Measurements from ENCODE around the gene GULP1.

Gene GULP1

DNA sequence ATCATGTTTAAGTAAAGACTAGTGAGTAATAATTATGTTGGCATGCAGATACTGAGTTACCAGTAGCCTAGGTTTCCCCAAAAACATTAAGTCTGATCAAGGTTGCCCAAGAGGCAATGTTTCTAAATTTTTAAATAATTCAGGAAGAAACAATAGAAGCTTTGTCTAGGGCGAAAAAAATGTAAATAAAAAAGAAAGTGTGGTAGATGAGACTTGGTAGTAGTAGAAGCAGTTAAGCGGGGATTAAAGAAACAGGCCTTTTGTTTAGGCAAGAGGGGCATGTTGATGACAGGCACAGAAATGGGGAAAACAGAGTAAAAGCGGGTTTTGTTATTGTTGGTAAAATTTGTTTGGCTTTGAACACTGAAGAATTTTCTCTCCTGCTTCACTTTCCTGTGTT, 97.2 kb downstream of the GULP1 start (continued):
- no peak for TF ChIP-seq EGR2 (tag by site-specific recombination; IDR thresholded peaks at IDR 0.05; ENCODE audit: low read depth)
- TF ChIP-seq ZNF10 (tag by site-specific recombination; IDR thresholded peaks at IDR 0.05), result no peak
- no peak for TF ChIP-seq GLI2 (tag by site-specific recombination; IDR thresholded peaks at IDR 0.05; ENCODE audit: borderline replicate concordance, low read depth)
- no peak for TF ChIP-seq WT1 (tag by site-specific recombination; IDR thresholded peaks at IDR 0.05)
- TF ChIP-seq ZNF133 (tag by site-specific recombination; IDR thresholded peaks at IDR 0.05), result no peak

DNA sequence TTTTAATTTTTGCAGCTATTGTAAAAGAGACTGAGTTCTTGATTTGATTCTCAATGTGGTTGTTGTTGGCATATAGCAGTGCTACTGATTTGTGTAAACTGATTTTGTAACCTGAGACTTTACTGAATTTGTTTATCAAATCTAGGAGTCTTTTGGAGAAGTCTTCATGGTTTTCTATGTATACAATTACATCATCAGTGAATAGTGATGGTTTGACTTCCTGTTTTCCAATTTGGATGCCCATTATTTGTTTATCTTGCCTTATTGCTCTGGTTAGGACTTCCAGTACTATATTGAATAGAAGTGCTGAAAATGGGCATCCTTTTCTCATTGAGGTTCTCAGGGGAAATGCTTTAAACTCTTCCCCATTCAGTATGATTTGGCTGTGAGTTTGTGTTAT, 99.7 kb downstream of the GULP1 start:
- no peak overlapping the region for H3K27ac ChIP-seq (ENCODE audit: extremely low read depth, low read depth, low read length)
- ChIA-PET CTCF (no interaction called here), POLR2A (no interaction called here)
- no peaks in the 10 kb centered on the region for H3K9me3 ChIP-seq (ENCODE audit: control insufficient read depth, insufficient read depth, low read depth, low read length)
- no peak overlapping the region for H3K4me3 ChIP-seq (ENCODE audit: low read depth, low read length)
- TF ChIP-seq ZNF169 (tag by site-specific recombination; IDR thresholded peaks at IDR 0.05), result no peak
- no peak for TF ChIP-seq GLI4 (tag by site-specific recombination; IDR thresholded peaks at IDR 0.05)
- TF ChIP-seq ZBTB7A (tag by site-specific recombination; IDR thresholded peaks at IDR 0.05; ENCODE audit: low read depth), result no peak
- TF ChIP-seq, protein P1, sequence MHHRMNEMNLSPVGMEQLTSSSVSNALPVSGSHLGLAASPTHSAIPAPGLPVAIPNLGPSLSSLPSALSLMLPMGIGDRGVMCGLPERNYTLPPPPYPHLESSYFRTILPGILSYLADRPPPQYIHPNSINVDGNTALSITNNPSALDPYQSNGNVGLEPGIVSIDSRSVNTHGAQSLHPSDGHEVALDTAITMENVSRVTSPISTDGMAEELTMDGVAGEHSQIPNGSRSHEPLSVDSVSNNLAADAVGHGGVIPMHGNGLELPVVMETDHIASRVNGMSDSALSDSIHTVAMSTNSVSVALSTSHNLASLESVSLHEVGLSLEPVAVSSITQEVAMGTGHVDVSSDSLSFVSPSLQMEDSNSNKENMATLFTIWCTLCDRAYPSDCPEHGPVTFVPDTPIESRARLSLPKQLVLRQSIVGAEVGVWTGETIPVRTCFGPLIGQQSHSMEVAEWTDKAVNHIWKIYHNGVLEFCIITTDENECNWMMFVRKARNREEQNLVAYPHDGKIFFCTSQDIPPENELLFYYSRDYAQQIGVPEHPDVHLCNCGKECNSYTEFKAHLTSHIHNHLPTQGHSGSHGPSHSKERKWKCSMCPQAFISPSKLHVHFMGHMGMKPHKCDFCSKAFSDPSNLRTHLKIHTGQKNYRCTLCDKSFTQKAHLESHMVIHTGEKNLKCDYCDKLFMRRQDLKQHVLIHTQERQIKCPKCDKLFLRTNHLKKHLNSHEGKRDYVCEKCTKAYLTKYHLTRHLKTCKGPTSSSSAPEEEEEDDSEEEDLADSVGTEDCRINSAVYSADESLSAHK (tag by site-specific recombination; IDR thresholded peaks at IDR 0.05), result no peak
- TF ChIP-seq ZNF184 (tag by site-specific recombination; IDR thresholded peaks at IDR 0.05), result no peak
- no peak for TF ChIP-seq WT1 (tag by site-specific recombination; IDR thresholded peaks at IDR 0.05)
- no peak for TF ChIP-seq SCRT2 (tag by site-specific recombination; IDR thresholded peaks at IDR 0.05)
- TF ChIP-seq, protein P2, sequence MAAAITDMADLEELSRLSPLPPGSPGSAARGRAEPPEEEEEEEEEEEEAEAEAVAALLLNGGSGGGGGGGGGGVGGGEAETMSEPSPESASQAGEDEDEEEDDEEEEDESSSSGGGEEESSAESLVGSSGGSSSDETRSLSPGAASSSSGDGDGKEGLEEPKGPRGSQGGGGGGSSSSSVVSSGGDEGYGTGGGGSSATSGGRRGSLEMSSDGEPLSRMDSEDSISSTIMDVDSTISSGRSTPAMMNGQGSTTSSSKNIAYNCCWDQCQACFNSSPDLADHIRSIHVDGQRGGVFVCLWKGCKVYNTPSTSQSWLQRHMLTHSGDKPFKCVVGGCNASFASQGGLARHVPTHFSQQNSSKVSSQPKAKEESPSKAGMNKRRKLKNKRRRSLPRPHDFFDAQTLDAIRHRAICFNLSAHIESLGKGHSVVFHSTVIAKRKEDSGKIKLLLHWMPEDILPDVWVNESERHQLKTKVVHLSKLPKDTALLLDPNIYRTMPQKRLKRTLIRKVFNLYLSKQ (tag by site-specific recombination; IDR thresholded peaks at IDR 0.05; ENCODE audit: borderline replicate concordance), result no peak
- no peak for TF ChIP-seq ZNF324 (tag by site-specific recombination; IDR thresholded peaks at IDR 0.05)
- TF ChIP-seq, protein P3, sequence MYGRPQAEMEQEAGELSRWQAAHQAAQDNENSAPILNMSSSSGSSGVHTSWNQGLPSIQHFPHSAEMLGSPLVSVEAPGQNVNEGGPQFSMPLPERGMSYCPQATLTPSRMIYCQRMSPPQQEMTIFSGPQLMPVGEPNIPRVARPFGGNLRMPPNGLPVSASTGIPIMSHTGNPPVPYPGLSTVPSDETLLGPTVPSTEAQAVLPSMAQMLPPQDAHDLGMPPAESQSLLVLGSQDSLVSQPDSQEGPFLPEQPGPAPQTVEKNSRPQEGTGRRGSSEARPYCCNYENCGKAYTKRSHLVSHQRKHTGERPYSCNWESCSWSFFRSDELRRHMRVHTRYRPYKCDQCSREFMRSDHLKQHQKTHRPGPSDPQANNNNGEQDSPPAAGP (tag by site-specific recombination; IDR thresholded peaks at IDR 0.05), result no peak
- no peak for TF ChIP-seq ZNF555 (tag by site-specific recombination; conservative IDR thresholded peaks at IDR 0.05)
- TF ChIP-seq ZNF529 (tag by site-specific recombination; IDR thresholded peaks at IDR 0.05; ENCODE audit: insufficient replicate concordance), result no peak
- no peak for TF ChIP-seq ZNF266 (tag by site-specific recombination; IDR thresholded peaks at IDR 0.05; ENCODE audit: low read depth)
- TF ChIP-seq, protein P4, sequence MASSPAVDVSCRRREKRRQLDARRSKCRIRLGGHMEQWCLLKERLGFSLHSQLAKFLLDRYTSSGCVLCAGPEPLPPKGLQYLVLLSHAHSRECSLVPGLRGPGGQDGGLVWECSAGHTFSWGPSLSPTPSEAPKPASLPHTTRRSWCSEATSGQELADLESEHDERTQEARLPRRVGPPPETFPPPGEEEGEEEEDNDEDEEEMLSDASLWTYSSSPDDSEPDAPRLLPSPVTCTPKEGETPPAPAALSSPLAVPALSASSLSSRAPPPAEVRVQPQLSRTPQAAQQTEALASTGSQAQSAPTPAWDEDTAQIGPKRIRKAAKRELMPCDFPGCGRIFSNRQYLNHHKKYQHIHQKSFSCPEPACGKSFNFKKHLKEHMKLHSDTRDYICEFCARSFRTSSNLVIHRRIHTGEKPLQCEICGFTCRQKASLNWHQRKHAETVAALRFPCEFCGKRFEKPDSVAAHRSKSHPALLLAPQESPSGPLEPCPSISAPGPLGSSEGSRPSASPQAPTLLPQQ (tag by site-specific recombination; IDR thresholded peaks at IDR 0.05), result no peak
- TF ChIP-seq ZNF138 (tag by site-specific recombination; IDR thresholded peaks at IDR 0.05; ENCODE audit: borderline replicate concordance), result no peak
- TF ChIP-seq ZNF837 (tag by site-specific recombination; IDR thresholded peaks at IDR 0.05), result no peak
- TF ChIP-seq ZBTB1 (tag by site-specific recombination; IDR thresholded peaks at IDR 0.05), result no peak
- TF ChIP-seq ZNF626 (tag by site-specific recombination; IDR thresholded peaks at IDR 0.05), result no peak
- H3K4me1 ChIP-seq (ENCODE audit: control insufficient read depth, insufficient read depth, low read length), result no peaks in the 10 kb centered on the region
- no peaks in the 10 kb centered on the region for H3K36me3 ChIP-seq (ENCODE audit: control insufficient read depth in 2 of 2, insufficient read depth in 1 of 2, low read length in 2 of 2)

Data from HEK293 (cell line).